GM23338 (cell line): ENCODE data around the gene RAB40C. TPM values are rescaled to one million over a fixed set of nuclear protein-coding genes. Genes with fewer than 3 reads are reported as not detected.

ENCODE experiments used
- ATAC-seq: fragments of 200-7000 bp; cut with Tn5 transposase; 3 replicates; pipeline ENCODE4 v1.9.1; 2020
- DNase-seq: peaks from one replicate; pipeline ENCODE4 v3.0.0-alpha.2; 2015; ENCODE audit warnings: low spot score
- H2AFZ ChIP-seq: fragments of 200-600 bp; sonication (generic); 2 replicates; pipeline ENCODE4 v1.8.0; 2016; ENCODE audit warnings: antibody characterized with exemption, mild to moderate bottlenecking, moderate library complexity
- H3F3A ChIP-seq: fragments of 200-600 bp; sonication (generic); replicated peaks from 2 replicates; pipeline ENCODE4 v1.8.0; 2017; ENCODE audit warnings: antibody characterized with exemption, mixed run types, low read depth
- H3K27ac ChIP-seq: fragments of 200-600 bp; sonication (generic); 2 replicates; pipeline ENCODE4 v1.6.1; 2016; ENCODE audit warnings: low read depth
- H3K27me3 ChIP-seq: fragments of 200-600 bp; sonication (generic); 2 replicates; pipeline ENCODE4 v1.8.0; 2016; ENCODE audit warnings: mild to moderate bottlenecking, mixed run types, moderate library complexity; ENCODE audit not compliant: insufficient read depth
- H3K36me3 ChIP-seq: fragments of 200-600 bp; sonication (generic); 2 replicates; pipeline ENCODE4 v1.8.0; 2016; ENCODE audit warnings: mild to moderate bottlenecking; ENCODE audit not compliant: insufficient read depth
- H3K4me1 ChIP-seq: fragments of 200-600 bp; sonication (generic); 2 replicates; pipeline ENCODE4 v1.8.0; 2016; ENCODE audit warnings: mild to moderate bottlenecking, moderate library complexity; ENCODE audit not compliant: insufficient read depth
- H3K4me2 ChIP-seq: fragments of 200-600 bp; sonication (generic); 2 replicates; pipeline ENCODE4 v1.7.1; 2017; ENCODE audit warnings: mixed run types
- H3K4me3 ChIP-seq: fragments of 200-600 bp; sonication (generic); 2 replicates; pipeline ENCODE4 v1.6.1; 2016; ENCODE audit warnings: mixed run types
- H3K79me2 ChIP-seq: fragments of 200-600 bp; sonication (generic); replicated peaks from 2 replicates; pipeline ENCODE4 v1.8.0; 2017; ENCODE audit warnings: mild to moderate bottlenecking; ENCODE audit not compliant: insufficient read depth
- H3K9me2 ChIP-seq: fragments of 200-600 bp; sonication (generic); 2 replicates; pipeline ENCODE4 v1.8.0; 2017; ENCODE audit not compliant: insufficient read depth
- H4K20me1 ChIP-seq: fragments of 200-600 bp; sonication (generic); replicated peaks from 2 replicates; pipeline ENCODE4 v1.8.0; 2017; ENCODE audit warnings: mild to moderate bottlenecking; ENCODE audit not compliant: insufficient read depth
- H3K27ac Mint-ChIP-seq: 2 replicates; pipeline ENCODE4 v1.8.0; 2020; ENCODE audit warnings: inconsistent platforms, mild to moderate bottlenecking, moderate library complexity, mixed read lengths
- H3K27me3 Mint-ChIP-seq: 3 replicates; pipeline ENCODE4 v1.8.0; 2022; ENCODE audit warnings: low read depth, mild to moderate bottlenecking, moderate library complexity, mixed read lengths, inconsistent platforms; ENCODE audit not compliant: insufficient read depth, poor library complexity
- H3K36me3 Mint-ChIP-seq: 3 replicates; pipeline ENCODE4 v1.8.0; 2021; ENCODE audit warnings: low read depth, mild to moderate bottlenecking, inconsistent platforms, moderate library complexity, mixed read lengths
- H3K4me1 Mint-ChIP-seq: 3 replicates; pipeline ENCODE4 v1.8.0; 2020; ENCODE audit warnings: mild to moderate bottlenecking, inconsistent platforms, mixed read lengths
- H3K4me3 Mint-ChIP-seq: 3 replicates; pipeline ENCODE4 v1.8.0; 2021; ENCODE audit warnings: moderate library complexity, mild to moderate bottlenecking, inconsistent platforms, mixed read lengths
- H3K9me3 Mint-ChIP-seq: 3 replicates; pipeline ENCODE4 v1.8.0; 2020; ENCODE audit warnings: moderate library complexity, mild to moderate bottlenecking, inconsistent platforms, mixed read lengths
- CREB1 ChIP-seq: fragments of 250-450 bp; sonication (Bioruptor Pico); IDR thresholded peaks from 2 replicates; pipeline ENCODE4 v1.5.0; 2020; ENCODE audit warnings: low read depth, mild to moderate bottlenecking, moderate library complexity
- CTCF ChIP-seq, 2 experiments: fragments of 200-600 bp in 1 of 2; sonication (generic) in 1 of 2; conservative IDR thresholded peaks; 2 replicates each; pipeline versions ENCODE4 v1.5.1 to v1.6.1; 2016 to 2017; ENCODE audit warnings: antibody characterized with exemption in 2 of 2, low read depth in 2 of 2, mild to moderate bottlenecking in 2 of 2, moderate library complexity in 1 of 2
- ETS1 ChIP-seq: IDR thresholded peaks from 2 replicates; pipeline ENCODE4 v1.6.1; 2016; ENCODE audit warnings: antibody characterized with exemption
- EZH2 ChIP-seq: fragments of 200-600 bp; sonication (generic); IDR thresholded peaks from one replicate; pipeline ENCODE4 v1.8.0; 2017; ENCODE audit warnings: antibody characterized with exemption, mild to moderate bottlenecking, low read depth; ENCODE audit not compliant: unreplicated experiment
- EZH2phosphoT487 ChIP-seq: fragments of 200-600 bp; sonication (generic); IDR thresholded peaks from one replicate; pipeline ENCODE4 v1.8.1; 2018; ENCODE audit warnings: antibody characterized with exemption; ENCODE audit not compliant: unreplicated experiment
- JUNB ChIP-seq: IDR thresholded peaks from one replicate; pipeline ENCODE4 v1.6.1; 2016; ENCODE audit warnings: antibody characterized with exemption; ENCODE audit not compliant: unreplicated experiment
- NANOG ChIP-seq: IDR thresholded peaks from 2 replicates; pipeline ENCODE4 v1.6.1; 2016; ENCODE audit warnings: antibody characterized with exemption, borderline replicate concordance
- POLR2AphosphoS5 ChIP-seq: IDR thresholded peaks from 2 replicates; pipeline ENCODE4 v1.6.1; 2016; ENCODE audit warnings: antibody characterized with exemption, low read depth
- REST ChIP-seq: IDR thresholded peaks from one replicate; pipeline ENCODE4 v1.6.1; 2018; ENCODE audit warnings: antibody characterized with exemption; ENCODE audit not compliant: unreplicated experiment
- STAT1 ChIP-seq: IDR thresholded peaks from one replicate; pipeline ENCODE4 v1.6.1; 2016; ENCODE audit warnings: antibody characterized with exemption; ENCODE audit not compliant: unreplicated experiment
- ZNF114 ChIP-seq: fragments of 250-450 bp; sonication (Bioruptor Pico); IDR thresholded peaks from 2 replicates; pipeline ENCODE4 v1.5.0; 2020; ENCODE audit warnings: mild to moderate bottlenecking, moderate library complexity
- ZNF331 ChIP-seq: fragments of 250-450 bp; sonication (Bioruptor Pico); IDR thresholded peaks from 2 replicates; pipeline ENCODE4 v1.5.0; 2020; ENCODE audit warnings: low read depth, mild to moderate bottlenecking, moderate library complexity
- ZNF462 ChIP-seq: fragments of 250-450 bp; sonication (Bioruptor Pico); IDR thresholded peaks from 2 replicates; pipeline ENCODE4 v1.5.0; 2020; ENCODE audit warnings: mild to moderate bottlenecking, moderate library complexity
- polyA plus RNA-seq: library from polyadenylated mRNA; unstranded; fragments of >200 nt; fragmentation: Nextera tagmentation; extraction: Ambion mirVana; gene quantifications from 2 replicates; pipeline ENCODE4 v1.2.1, GENCODE V29; 2016
- total RNA-seq: library from RNA; depleted of rRNA; stranded (reverse); fragments of >200 nt; shearing (Covaris generic); gene quantifications from 2 replicates; pipeline ENCODE4 v1.2.3, GENCODE V29; 2014

The RAB40C gene
- total and polyA plus RNA-seq, 2 experiments from 2014 or later: 11.2 to 24.6 TPM

- H3K9me2 ChIP-seq: no peaks in the 10 kb centered on the region
- H3K4me3 ChIP-seq: no peak overlapping the region
- no peak overlapping the region for H3K4me2 ChIP-seq
- H3K4me3 Mint-ChIP-seq: no peak overlapping the region; the same call in 2 of the 3 replicates
- H4K20me1 ChIP-seq: peaks cover 19% of the 10 kb centered on the region
- H3K79me2 ChIP-seq: peaks cover 34% of the 10 kb centered on the region
- 0 out of 2 replicates have a peak, but pooled peaks cover 3% of the 10 kb centered on the region for H3F3A ChIP-seq
- H3K4me1 ChIP-seq: no peaks in the 10 kb centered on the region
- H3K36me3 Mint-ChIP-seq: peaks cover 16% of the 10 kb centered on the region
- no peak overlapping the region for H3K27ac Mint-ChIP-seq
- H3K27me3 Mint-ChIP-seq: peaks cover 21% of the 10 kb centered on the region
- no peaks in the 10 kb centered on the region; the same call in 1 of the 3 replicates for H3K9me3 Mint-ChIP-seq
- no peak for DNase-seq
- no peak for ATAC-seq
- peaks cover 9% of the 10 kb centered on the region for H3K4me1 Mint-ChIP-seq
- H2AFZ ChIP-seq: no peak overlapping the region
- TF ChIP-seq ZNF114 (CRISPR knock-in tag) (no peak), EZH2 (no peak), EZH2phosphoT487 (no peak), CREB1 (CRISPR knock-in tag) (no peak), POLR2AphosphoS5 (no peak), REST (no peak), CTCF (conservative IDR thresholded peaks at IDR 0.05; ENCODE audit: low read depth in 2 of 2) (no peak), JUNB (no peak), ZNF462 (CRISPR knock-in tag) (no peak), ETS1 (no peak), STAT1 (no peak), ZNF331 (CRISPR knock-in tag) (no peak), NANOG (no peak)
- H3K36me3 ChIP-seq: no peaks in the 10 kb centered on the region
- no peak overlapping the region for H3K27ac ChIP-seq
- H3K27me3 ChIP-seq: no peaks in the 10 kb centered on the region
Observed at GRCh38 chr16:595094-595528, 5.2 kb downstream of the RAB40C start.
